BJ (cell line): ENCODE results near the gene DOCK10. TPM values are rescaled to one million over a fixed set of nuclear protein-coding genes. Genes with fewer than 3 reads are reported as not detected.

Experiments used
- CTCF ChIA-PET: fragments of 350-600 bp; formaldehyde crosslinking; extraction: SDS; loops from one replicate; lab custom pipeline; 2021; ENCODE audit warnings: antibody characterized with exemption, inconsistent platforms; lab: Yijun Ruan, JAX
- POLR2A ChIA-PET: fragments of 300-600 bp; sonication (Branson Sonifier 250); formaldehyde crosslinking; extraction: SDS; loops from one replicate; lab custom pipeline; 2021; ENCODE audit warnings: antibody characterized with exemption; lab: Charles Lee
- DNase-seq: peaks from one replicate; pipeline ENCODE4 v3.0.0-alpha.2; 2011; ENCODE audit warnings: low read depth
- H3K27me3 ChIP-seq: 2 replicates; pipeline ENCODE4 v1.6.0; 2011; ENCODE audit warnings: low read length; ENCODE audit not compliant: control insufficient read depth, insufficient read depth
- H3K36me3 ChIP-seq: 2 replicates; pipeline ENCODE4 v1.5.1; 2011; ENCODE audit warnings: low read length; ENCODE audit not compliant: control insufficient read depth, insufficient read depth
- H3K4me3 ChIP-seq: 2 replicates; pipeline ENCODE4 v1.5.1; 2011; ENCODE audit warnings: low read depth, mild to moderate bottlenecking, control low read depth, low read length
- CTCF ChIP-seq: IDR thresholded peaks from 2 replicates; pipeline ENCODE4 v1.5.1; 2011; ENCODE audit warnings: low read depth, mild to moderate bottlenecking, control low read depth, inconsistent platforms, low read length, moderate library complexity; ENCODE audit not compliant: insufficient read depth
- polyA plus RNA-seq: library from polyadenylated mRNA; depleted of rRNA; stranded (reverse); fragments of >200 nt; gene quantifications from 2 replicates; pipeline ENCODE4 v1.2.3, GENCODE V29; 2011

The DOCK10 gene
- polyA plus RNA-seq, 1 experiment, result 62.7 TPM

DNA sequence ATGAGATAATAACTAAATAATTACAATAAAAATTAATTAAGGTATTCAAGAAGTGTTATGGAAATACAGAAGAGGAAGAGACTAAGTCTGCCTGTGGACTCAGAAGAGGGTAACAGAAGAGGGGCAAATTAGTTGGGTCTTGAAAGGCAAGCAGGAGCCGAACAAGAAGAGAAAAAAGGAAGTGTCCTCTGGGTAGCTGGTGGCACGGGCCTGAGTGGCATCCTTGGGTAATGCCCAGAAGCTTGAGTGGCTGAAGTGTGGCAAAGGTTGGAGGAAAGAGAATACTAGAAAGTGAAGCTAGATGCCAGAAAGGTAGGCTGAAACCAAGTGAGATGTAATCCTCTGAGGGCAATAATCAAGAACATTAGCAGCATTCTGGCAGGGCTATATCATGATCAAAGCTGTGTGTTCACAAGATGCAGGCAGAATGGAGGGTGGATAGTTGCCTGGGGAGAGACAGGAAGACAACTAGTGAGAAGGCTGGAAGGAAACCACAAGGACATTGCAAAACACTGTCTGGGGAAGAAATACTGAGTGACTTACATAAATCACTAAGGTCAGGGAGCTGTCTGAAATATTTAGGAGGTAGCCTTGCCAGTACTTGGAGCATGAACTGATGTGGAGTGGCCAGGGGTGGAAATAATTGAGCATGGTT is 16.2 kb downstream of the DOCK10 start:
- POLR2A ChIA-PET, result no interaction called here
- peak; percentile 52 for DNase-seq
- no peaks in the 10 kb centered on the region for H3K27me3 ChIP-seq
- H3K4me3 ChIP-seq, result no peak overlapping the region
- CTCF ChIA-PET, result interaction anchor here (0.5 to 1.2 kb wide), 3 partner anchors 9 to 96 kb away, joined by 3 read pairs; no protein-coding TSS in a partner anchor
- TF ChIP-seq CTCF, result no peak
- no peaks in the 10 kb centered on the region for H3K36me3 ChIP-seq

DNA sequence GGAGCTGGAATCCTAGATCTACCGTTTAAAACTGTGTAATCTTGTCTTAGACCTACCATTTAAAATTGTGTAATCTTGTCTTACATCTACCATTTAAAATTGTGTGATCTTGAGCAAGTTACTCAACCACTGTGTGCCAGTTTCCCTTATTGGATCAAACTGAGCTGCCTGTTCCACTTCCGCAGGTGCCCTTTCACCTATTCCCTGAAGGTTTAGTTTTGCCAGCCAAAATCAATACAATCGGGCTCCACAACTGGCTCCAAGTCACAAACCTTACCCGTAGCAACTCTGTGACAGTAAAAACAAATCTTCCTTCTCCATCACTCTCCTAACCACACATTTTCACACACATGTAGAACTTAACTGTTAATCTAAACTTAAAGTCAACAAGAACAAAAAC is 20.1 kb downstream of the DOCK10 start:
- CTCF ChIA-PET, result interaction anchor here (0.5 to 0.9 kb wide), 2 partner anchors 137 to 263 kb away, joined by 3 read pairs; no protein-coding TSS in a partner anchor
- H3K27me3 ChIP-seq, result no peaks in the 10 kb centered on the region
- TF ChIP-seq CTCF, result no peak
- POLR2A ChIA-PET, result no interaction called here
- no peak overlapping the region for H3K4me3 ChIP-seq
- no peaks in the 10 kb centered on the region for H3K36me3 ChIP-seq
- DNase-seq, result no peak

- no peaks in the 10 kb centered on the region for H3K36me3 ChIP-seq
- CTCF ChIA-PET, result interaction anchor here (1.5 kb wide), 1 partner anchor 133 kb away, joined by 3 read pairs; no protein-coding TSS in a partner anchor
- no peak for DNase-seq
Observed at GRCh38 chr2:225020168-225020849, 22.0 kb downstream of the DOCK10 start.

DNA sequence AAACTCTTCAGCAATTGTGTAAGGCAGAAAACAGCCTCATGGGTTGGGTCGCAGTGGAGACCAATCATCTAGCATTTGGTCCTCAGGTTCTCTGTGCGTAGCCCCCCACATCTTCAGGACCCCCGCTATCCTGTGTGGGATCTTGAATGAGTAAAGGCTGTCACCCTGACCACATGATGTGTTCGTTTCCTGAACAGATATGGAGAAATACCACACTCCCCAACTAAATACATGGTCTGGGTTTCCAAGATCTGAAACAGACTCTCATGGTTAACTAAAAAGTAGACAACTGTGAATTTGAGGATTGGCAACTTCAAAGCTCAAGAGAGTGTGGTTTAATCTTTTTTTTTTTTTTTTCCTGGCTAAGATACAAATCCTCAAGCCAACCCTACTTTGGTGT is 23.2 kb downstream of the DOCK10 start:
- ChIA-PET CTCF (interaction anchor here (0.9 kb wide), 1 partner anchor 166 kb away, joined by 3 read pairs; no protein-coding TSS in a partner anchor), POLR2A (no interaction called here)
- H3K4me3 ChIP-seq, result no peak overlapping the region
- DNase-seq, result no peak
- no peak for TF ChIP-seq CTCF
- no peaks in the 10 kb centered on the region for H3K27me3 ChIP-seq
- H3K36me3 ChIP-seq, result no peaks in the 10 kb centered on the region

More at GRCh38 chr2:225020168-225020849, 22.0 kb downstream of the DOCK10 start:
- Histone ChIP-seq H3K27me3 (no peaks in the 10 kb centered on the region), H3K4me3 (no peak overlapping the region)
- POLR2A ChIA-PET, result no interaction called here
- TF ChIP-seq CTCF, result no peak

DNA sequence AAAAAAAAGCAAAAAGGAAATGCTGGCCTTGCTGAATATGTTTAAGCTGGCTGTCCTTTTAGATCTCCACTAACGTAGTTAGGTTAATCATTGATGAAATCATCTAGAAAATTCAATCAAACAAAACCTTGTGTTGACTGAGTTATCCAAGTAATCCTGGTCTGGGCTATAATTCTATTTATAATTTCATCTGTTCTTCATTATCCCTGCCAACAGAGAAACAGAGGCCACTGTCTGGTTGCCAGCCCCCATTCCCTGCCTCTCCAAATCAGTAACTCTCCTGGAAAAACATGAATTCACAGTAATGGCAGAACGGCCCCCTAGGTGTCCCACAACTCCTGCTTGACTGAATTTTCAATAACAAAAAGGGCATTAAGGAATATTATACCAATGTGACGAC is 24.6 kb downstream of the DOCK10 start:
- no peak for DNase-seq
- POLR2A ChIA-PET, result no interaction called here
- TF ChIP-seq CTCF, result no peak
- CTCF ChIA-PET, result interaction anchor here (0.7 to 1.1 kb wide), 2 partner anchors 100 to 130 kb away, joined by 3 read pairs; no protein-coding TSS in a partner anchor
- Histone ChIP-seq H3K27me3 (no peaks in the 10 kb centered on the region), H3K36me3 (no peaks in the 10 kb centered on the region), H3K4me3 (no peak overlapping the region)
